Measurements from ENCODE around the gene TEPSIN. TPM values are rescaled to one million over a fixed set of nuclear protein-coding genes. Genes with fewer than 3 reads are reported as not detected.

Gene TEPSIN
- total RNA-seq, 1 experiment from 2014 or later: 38.8 TPM

GRCh38 chr17:81254955-81255717 lies 16.3 kb upstream of the TEPSIN start:
- Histone ChIP-seq H2AK5ac (ENCODE audit: insufficient read length, low read length) (no peak overlapping the region), H3K27me3 (ENCODE audit: insufficient read depth, low read length) (no peaks in the 10 kb centered on the region), H3T11ph (ENCODE audit: low read length) (no peak overlapping the region), H4K5ac (ENCODE audit: insufficient read length, low read depth, low read length) (no peak overlapping the region), H2BK20ac (ENCODE audit: low read depth, low read length, poor library complexity, severe bottlenecking) (no peak overlapping the region), H3K9me3 (ENCODE audit: control insufficient read depth, low read depth, low read length) (no peaks in the 10 kb centered on the region), H3K4me2 (ENCODE audit: insufficient read depth, insufficient read length, low read length) (no peak overlapping the region), H3K23me2 (ENCODE audit: insufficient read length, low read depth, low read length, poor library complexity, severe bottlenecking) (no peaks in the 10 kb centered on the region), H3K56ac (ENCODE audit: insufficient read length, low read depth, low read length) (no peak overlapping the region), H3K4me1 (ENCODE audit: insufficient read depth, low read length) (no peaks in the 10 kb centered on the region), H3K4ac (ENCODE audit: low read depth, low read length) (no peak overlapping the region), H3K79me1 (ENCODE audit: insufficient read depth, low read depth, low read length, poor library complexity, severe bottlenecking) (no peaks in the 10 kb centered on the region), H3K14ac (ENCODE audit: insufficient read depth, low read length) (no peak overlapping the region), H2BK15ac (ENCODE audit: low read depth, low read length) (no peak overlapping the region), H2AFZ (ENCODE audit: low read length) (no peak overlapping the region), H2BK5ac (ENCODE audit: insufficient read length, low read length) (no peak overlapping the region), H2BK12ac (ENCODE audit: insufficient read length, low read depth, low read length) (no peak overlapping the region), H3K27ac (ENCODE audit: insufficient read length, low read depth, low read length) (no peak overlapping the region), H3K23ac (ENCODE audit: insufficient read length, low read depth, low read length) (no peak overlapping the region), H3K18ac (ENCODE audit: insufficient read length, low read depth, low read length) (no peak overlapping the region), H4K8ac (replicated peaks; ENCODE audit: insufficient read length, low read depth, low read length) (no peak overlapping the region), H3K9ac (ENCODE audit: extremely low read depth, insufficient read length, low read length) (no peak overlapping the region), H4K91ac (ENCODE audit: insufficient read length, low read depth, low read length) (no peak overlapping the region), H2BK120ac (ENCODE audit: low read depth, low read length, poor library complexity, severe bottlenecking) (no peak overlapping the region), H4K20me1 (ENCODE audit: control insufficient read depth, insufficient read depth, insufficient read length) (no peaks in the 10 kb centered on the region), H3K79me2 (ENCODE audit: insufficient read depth, low read length) (no peaks in the 10 kb centered on the region)
- no peaks in the 10 kb centered on the region for H3K27me3 Mint-ChIP-seq (ENCODE audit: low read depth)
- H3K9me3 Mint-ChIP-seq: no peaks in the 10 kb centered on the region; a peak in 1 of 5 replicates
- WGBS (ENCODE audit: extremely low coverage, insufficient read length, low lambda C conversion rate): no CpG with 5 or more reads among the region's 35 CpGs
- DNase-seq: peak; percentile 90
- TF ChIP-seq, protein P1, sequence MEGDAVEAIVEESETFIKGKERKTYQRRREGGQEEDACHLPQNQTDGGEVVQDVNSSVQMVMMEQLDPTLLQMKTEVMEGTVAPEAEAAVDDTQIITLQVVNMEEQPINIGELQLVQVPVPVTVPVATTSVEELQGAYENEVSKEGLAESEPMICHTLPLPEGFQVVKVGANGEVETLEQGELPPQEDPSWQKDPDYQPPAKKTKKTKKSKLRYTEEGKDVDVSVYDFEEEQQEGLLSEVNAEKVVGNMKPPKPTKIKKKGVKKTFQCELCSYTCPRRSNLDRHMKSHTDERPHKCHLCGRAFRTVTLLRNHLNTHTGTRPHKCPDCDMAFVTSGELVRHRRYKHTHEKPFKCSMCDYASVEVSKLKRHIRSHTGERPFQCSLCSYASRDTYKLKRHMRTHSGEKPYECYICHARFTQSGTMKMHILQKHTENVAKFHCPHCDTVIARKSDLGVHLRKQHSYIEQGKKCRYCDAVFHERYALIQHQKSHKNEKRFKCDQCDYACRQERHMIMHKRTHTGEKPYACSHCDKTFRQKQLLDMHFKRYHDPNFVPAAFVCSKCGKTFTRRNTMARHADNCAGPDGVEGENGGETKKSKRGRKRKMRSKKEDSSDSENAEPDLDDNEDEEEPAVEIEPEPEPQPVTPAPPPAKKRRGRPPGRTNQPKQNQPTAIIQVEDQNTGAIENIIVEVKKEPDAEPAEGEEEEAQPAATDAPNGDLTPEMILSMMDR (conservative IDR thresholded peaks at IDR 0.05): peak; percentile 66
- H3K27ac Mint-ChIP-seq: peak overlapping the region in 1 of 3 experiments; percentile 20; a peak in 2 of 7 replicates
- H3K4me3 Mint-ChIP-seq: no peak overlapping the region
- H3K36me3 Mint-ChIP-seq (ENCODE audit: insufficient read depth in 1 of 3, low read depth in 3 of 3): peaks cover 9 to 20% (median 15%) of the 10 kb centered on the region in 3 experiments
- H3K4me1 Mint-ChIP-seq: peaks cover 15 to 25% of the 10 kb centered on the region in 2 experiments
